ENCODE measurements around the gene CD276.
"Not testable (repeated sequence)": the region's sequence is repeated elsewhere in the genome, so short reads cannot be mapped to it uniquely, and the experiment has no call there.

The CD276 gene

GRCh38 chr15:73715417-73715816, 31.2 kb downstream of the CD276 start:
- DNase-seq (ENCODE audit: low spot score in 2 of 2) (no peak), ATAC-seq (no peak)
- Mint-ChIP-seq H3K36me3 (no peaks in the 10 kb centered on the region), H3K4me3 (no peak overlapping the region), H3K4me1 (no peaks in the 10 kb centered on the region), H3K27ac (no peak overlapping the region), H3K9me3 (no peaks in the 10 kb centered on the region)

GRCh38 chr15:73716417-73716816, 32.2 kb downstream of the CD276 start:
- no peak for DNase-seq (ENCODE audit: low spot score in 2 of 2)
- Mint-ChIP-seq H3K4me3 (no peak overlapping the region), H3K27ac (no peak overlapping the region), H3K4me1 (no peaks in the 10 kb centered on the region), H3K9me3 (no peaks in the 10 kb centered on the region), H3K36me3 (no peaks in the 10 kb centered on the region)
- no peak for ATAC-seq

GRCh38 chr15:73717206-73717605, 33.0 kb downstream of the CD276 start:
- H3K36me3 Mint-ChIP-seq, result no peaks in the 10 kb centered on the region
- no peak overlapping the region for H3K4me3 Mint-ChIP-seq
- H3K9me3 Mint-ChIP-seq, result no peaks in the 10 kb centered on the region
- H3K4me1 Mint-ChIP-seq, result no peaks in the 10 kb centered on the region
- H3K27ac Mint-ChIP-seq, result no peak overlapping the region
- ATAC-seq, result no peak
- DNase-seq (ENCODE audit: low spot score in 2 of 2), result no peak

GRCh38 chr15:73717802-73718201, 33.6 kb downstream of the CD276 start:
- Mint-ChIP-seq H3K4me3 (no peak overlapping the region), H3K4me1 (no peaks in the 10 kb centered on the region), H3K27ac (no peak overlapping the region), H3K36me3 (no peaks in the 10 kb centered on the region), H3K9me3 (no peaks in the 10 kb centered on the region)
- ATAC-seq (no peak), DNase-seq (ENCODE audit: low spot score in 2 of 2) (no peak)

GRCh38 chr15:73718694-73719093, 34.5 kb downstream of the CD276 start:
- no peak for DNase-seq (ENCODE audit: low spot score in 2 of 2)
- Mint-ChIP-seq H3K4me1 (no peaks in the 10 kb centered on the region), H3K36me3 (no peaks in the 10 kb centered on the region), H3K9me3 (no peaks in the 10 kb centered on the region), H3K4me3 (no peak overlapping the region), H3K27ac (no peak overlapping the region)
- no peak for ATAC-seq

GRCh38 chr15:73722425-73722824, 38.2 kb downstream of the CD276 start:
- DNase-seq (ENCODE audit: low spot score in 2 of 2) (no peak), ATAC-seq (no peak)
- Mint-ChIP-seq H3K36me3 (no peaks in the 10 kb centered on the region), H3K27ac (no peak overlapping the region), H3K4me3 (no peak overlapping the region), H3K9me3 (no peaks in the 10 kb centered on the region), H3K4me1 (no peaks in the 10 kb centered on the region)

GRCh38 chr15:73723191-73723590, 39.0 kb downstream of the CD276 start:
- Mint-ChIP-seq H3K4me3 (no peak overlapping the region), H3K27ac (no peak overlapping the region), H3K9me3 (no peaks in the 10 kb centered on the region), H3K36me3 (no peaks in the 10 kb centered on the region), H3K4me1 (no peaks in the 10 kb centered on the region)
- ATAC-seq (no peak), DNase-seq (ENCODE audit: low spot score in 2 of 2) (no peak)

- Mint-ChIP-seq H3K36me3 (no peaks in the 10 kb centered on the region), H3K9me3 (no peaks in the 10 kb centered on the region), H3K4me3 (no peak overlapping the region), H3K27ac (no peak overlapping the region), H3K4me1 (no peaks in the 10 kb centered on the region)
- DNase-seq (ENCODE audit: low spot score in 2 of 2) (no peak), ATAC-seq (no peak)
Observed at GRCh38 chr15:73724212-73724611, 40.0 kb downstream of the CD276 start.

- H3K4me3 Mint-ChIP-seq, result no peak overlapping the region
- no peak for DNase-seq (ENCODE audit: low spot score in 2 of 2)
- ATAC-seq, result peak; percentile 23
- no peaks in the 10 kb centered on the region for H3K4me1 Mint-ChIP-seq
- no peaks in the 10 kb centered on the region for H3K9me3 Mint-ChIP-seq
- no peak overlapping the region for H3K27ac Mint-ChIP-seq
- H3K36me3 Mint-ChIP-seq, result no peaks in the 10 kb centered on the region
Observed at GRCh38 chr15:73727330-73727976, 43.3 kb downstream of the CD276 start.

- not testable (repeated sequence) for DNase-seq (ENCODE audit: low spot score in 2 of 2); H3K4me3 Mint-ChIP-seq; ATAC-seq; H3K9me3 Mint-ChIP-seq; H3K27ac Mint-ChIP-seq; H3K4me1 Mint-ChIP-seq; H3K36me3 Mint-ChIP-seq
Observed at GRCh38 chr15:73732051-73732450, 47.9 kb downstream of the CD276 start.

- no peak for ATAC-seq
- no peak overlapping the region for H3K4me3 Mint-ChIP-seq
- H3K9me3 Mint-ChIP-seq, result no peaks in the 10 kb centered on the region
- no peaks in the 10 kb centered on the region for H3K4me1 Mint-ChIP-seq
- no peak for DNase-seq (ENCODE audit: low spot score in 2 of 2)
- H3K36me3 Mint-ChIP-seq, result no peaks in the 10 kb centered on the region
- H3K27ac Mint-ChIP-seq, result no peak overlapping the region
Observed at GRCh38 chr15:73732930-73733329, 48.7 kb downstream of the CD276 start.

- DNase-seq (ENCODE audit: low spot score in 2 of 2) (no peak), ATAC-seq (no peak)
- Mint-ChIP-seq H3K36me3 (no peaks in the 10 kb centered on the region), H3K9me3 (no peaks in the 10 kb centered on the region), H3K27ac (no peak overlapping the region), H3K4me3 (no peak overlapping the region), H3K4me1 (no peaks in the 10 kb centered on the region)
Observed at GRCh38 chr15:73737535-73737934, 53.4 kb downstream of the CD276 start.

- no peaks in the 10 kb centered on the region for H3K36me3 Mint-ChIP-seq
- DNase-seq (ENCODE audit: low spot score in 2 of 2) (no peak), ATAC-seq (no peak)
- no peaks in the 10 kb centered on the region for H3K4me1 Mint-ChIP-seq
- H3K4me3 Mint-ChIP-seq, result no peak overlapping the region
- H3K9me3 Mint-ChIP-seq, result no peaks in the 10 kb centered on the region
- H3K27ac Mint-ChIP-seq, result no peak overlapping the region
Observed at GRCh38 chr15:73740152-73741048, 56.2 kb downstream of the CD276 start.

GRCh38 chr15:73741321-73741836, 57.2 kb downstream of the CD276 start:
- H3K36me3 Mint-ChIP-seq, result no peaks in the 10 kb centered on the region
- no peaks in the 10 kb centered on the region for H3K9me3 Mint-ChIP-seq
- DNase-seq (ENCODE audit: low spot score in 2 of 2) (no peak), ATAC-seq (no peak)
- no peak overlapping the region for H3K27ac Mint-ChIP-seq
- no peak overlapping the region for H3K4me3 Mint-ChIP-seq
- no peaks in the 10 kb centered on the region for H3K4me1 Mint-ChIP-seq

- H3K4me3 Mint-ChIP-seq, result no peak overlapping the region
- H3K36me3 Mint-ChIP-seq, result no peaks in the 10 kb centered on the region
- H3K4me1 Mint-ChIP-seq, result no peaks in the 10 kb centered on the region
- DNase-seq (ENCODE audit: low spot score in 2 of 2) (no peak), ATAC-seq (no peak)
- no peaks in the 10 kb centered on the region for H3K9me3 Mint-ChIP-seq
- no peak overlapping the region for H3K27ac Mint-ChIP-seq
Observed at GRCh38 chr15:73744293-73744692, 60.1 kb downstream of the CD276 start.

GRCh38 chr15:73745073-73745472, 60.9 kb downstream of the CD276 start:
- no peak for ATAC-seq
- no peak for DNase-seq (ENCODE audit: low spot score in 2 of 2)
- Mint-ChIP-seq H3K27ac (no peak overlapping the region), H3K4me3 (no peak overlapping the region), H3K9me3 (no peaks in the 10 kb centered on the region), H3K36me3 (no peaks in the 10 kb centered on the region), H3K4me1 (no peaks in the 10 kb centered on the region)

All from stimulated activated effector memory CD8-positive, alpha-beta T cell treated with anti-CD3 and anti-CD28 coated beads, Interleukin-12 subunit alpha, Interleukin-12 subunit beta, amount 100 ng/mL, for 72 hours (primary cell).